SH-SY5Y (cell line): ENCODE results near the gene TASP1.

Experiments
- GATA2 ChIP-seq: IDR thresholded peaks from 2 replicates; pipeline ENCODE4 v1.6.1; 2011; ENCODE audit warnings: mild to moderate bottlenecking, low read depth, low read length
- GATA3 ChIP-seq: IDR thresholded peaks from 2 replicates; pipeline ENCODE4 v1.6.1; 2011; ENCODE audit warnings: low read depth, mild to moderate bottlenecking, low read length, moderate library complexity

DNA sequence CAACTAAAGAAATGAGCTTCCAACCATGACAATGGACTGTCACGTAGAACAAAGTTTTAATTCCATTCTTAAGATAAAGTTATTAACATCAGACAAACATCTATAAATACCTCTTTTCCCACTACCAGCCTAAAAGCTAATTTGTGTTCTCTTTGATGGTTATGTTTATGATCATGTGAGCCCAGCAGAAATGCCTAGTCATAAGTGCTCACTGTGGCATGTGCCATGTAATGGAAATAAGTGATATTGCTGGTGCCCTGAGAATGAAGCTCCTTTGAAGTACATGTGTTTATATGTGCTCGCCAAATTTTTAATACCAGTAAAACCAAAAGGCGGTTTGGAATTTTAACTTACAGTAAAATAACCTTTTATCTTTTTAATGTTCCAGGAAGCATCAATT, 211.9 kb downstream of the TASP1 start:
- TF ChIP-seq GATA3, result no peak
- TF ChIP-seq GATA2, result no peak
